DLD1 (cell line): ENCODE data around the gene ZSWIM9.

Experiments used
- in situ Hi-C: cut with HindIII; loops from 2 replicates; pipeline ENCODE4 v1.10.0; 2017; ENCODE audit warnings: low sequenced_read_pairs

ZSWIM9 gene

DNA sequence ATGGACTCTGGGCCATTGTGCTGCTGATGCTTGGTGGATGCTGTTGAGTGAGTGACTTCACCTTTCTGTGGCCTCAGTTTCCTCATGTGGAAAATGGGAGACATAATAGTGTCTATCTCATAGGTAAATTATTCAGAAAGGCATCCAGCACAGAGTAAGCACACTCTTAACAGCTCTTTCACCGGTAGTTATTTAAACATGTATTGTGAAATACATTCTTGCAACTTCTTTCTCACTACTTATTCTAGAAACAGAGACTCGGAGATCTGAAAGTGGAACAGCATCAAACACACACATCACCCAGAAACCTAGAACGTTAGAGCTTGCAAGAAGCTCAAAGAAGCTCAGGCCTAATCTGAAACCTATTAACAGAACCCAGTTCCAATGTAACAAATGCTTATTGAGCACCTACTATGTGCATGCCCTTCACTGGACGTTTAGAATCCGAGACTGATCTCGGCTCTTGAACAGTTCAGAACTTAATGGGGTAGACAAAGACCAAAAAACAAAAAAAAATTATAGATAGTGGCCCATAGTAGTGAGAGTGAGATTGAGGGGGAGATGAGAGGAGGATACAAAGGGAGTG, 4.1 kb downstream of the ZSWIM9 start:
- in situ Hi-C loops: no loop called here

DNA sequence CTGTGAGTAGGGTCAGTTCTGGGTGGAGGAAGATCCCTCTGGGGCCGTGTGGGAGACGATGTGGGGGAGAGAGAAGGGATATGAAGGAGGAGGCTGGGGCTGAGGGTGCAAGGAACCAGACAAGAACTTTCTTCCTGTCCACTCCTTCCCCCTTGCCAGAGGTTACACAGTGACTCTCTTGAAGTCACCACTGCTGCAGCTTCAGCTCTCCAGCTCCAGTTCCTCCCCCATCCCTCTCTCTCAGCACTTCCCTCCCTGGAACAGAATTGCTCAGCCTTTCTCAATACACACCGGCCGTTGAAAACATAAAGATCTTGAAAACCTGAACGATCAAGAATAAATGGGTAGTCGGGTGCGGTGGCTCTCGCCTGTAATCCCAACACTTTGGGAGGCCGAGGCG, 5.1 kb downstream of the ZSWIM9 start:
- in situ Hi-C loops: no loop called here

DNA sequence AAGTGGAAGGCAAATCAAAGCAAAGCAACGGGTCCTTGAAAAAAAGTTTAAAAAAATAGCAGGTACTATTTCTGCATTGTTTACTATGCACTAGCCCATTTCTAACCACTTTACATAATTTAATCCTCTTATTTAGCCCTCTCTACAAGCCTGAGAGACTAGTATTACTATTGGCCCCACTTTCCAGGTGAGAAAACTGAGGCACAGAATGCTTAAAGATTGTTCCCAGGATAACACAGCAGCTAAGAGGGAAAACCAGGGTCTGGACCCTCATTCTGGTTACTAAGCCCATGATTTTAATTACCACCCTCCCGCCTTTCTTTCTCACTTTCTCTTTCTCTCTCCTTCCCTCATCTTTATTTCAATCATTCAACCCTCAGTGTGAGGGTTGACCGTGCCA, 5.7 kb downstream of the ZSWIM9 start:
- in situ Hi-C loops: no loop called here

DNA sequence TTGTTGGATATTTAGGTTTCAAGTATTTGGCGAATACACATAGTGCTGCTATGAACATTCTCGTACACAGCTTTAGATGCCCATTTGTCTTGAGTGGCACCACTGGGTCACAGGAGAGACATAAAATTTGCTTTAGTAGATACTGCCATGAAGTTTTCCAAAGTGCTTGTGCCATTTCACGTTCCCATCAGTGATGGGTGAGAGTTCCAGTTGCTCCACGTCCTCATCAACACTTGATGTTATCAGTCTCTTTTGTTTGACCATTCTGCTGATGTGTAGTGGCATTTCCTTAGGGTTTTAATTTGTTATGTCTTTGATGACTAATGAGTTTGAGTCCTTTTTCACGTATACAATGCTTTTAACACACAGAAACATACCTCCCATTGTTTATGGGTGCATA, 11.0 kb downstream of the ZSWIM9 start:
- in situ Hi-C loops: no loop called here

DNA sequence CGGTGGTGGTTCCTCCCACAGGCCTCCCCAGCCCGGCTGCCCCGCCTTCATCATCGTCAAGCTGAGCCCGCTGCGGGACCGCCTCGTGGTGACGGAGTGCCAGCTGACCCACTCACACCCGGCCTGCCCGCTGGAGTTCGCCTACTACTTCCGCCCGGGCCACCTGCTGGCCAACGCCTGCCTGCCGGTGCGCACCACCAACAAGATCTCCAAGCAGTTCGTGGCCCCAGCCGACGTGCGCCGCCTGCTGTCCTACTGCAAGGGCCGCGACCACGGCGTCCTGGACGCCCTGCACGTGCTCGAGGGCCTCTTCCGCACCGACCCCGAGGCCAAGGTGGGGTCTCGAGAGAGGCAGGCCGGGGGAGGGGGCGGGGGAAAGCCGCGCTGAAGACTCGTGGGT, 12.0 kb downstream of the ZSWIM9 start:
- in situ Hi-C loops: no loop called here

DNA sequence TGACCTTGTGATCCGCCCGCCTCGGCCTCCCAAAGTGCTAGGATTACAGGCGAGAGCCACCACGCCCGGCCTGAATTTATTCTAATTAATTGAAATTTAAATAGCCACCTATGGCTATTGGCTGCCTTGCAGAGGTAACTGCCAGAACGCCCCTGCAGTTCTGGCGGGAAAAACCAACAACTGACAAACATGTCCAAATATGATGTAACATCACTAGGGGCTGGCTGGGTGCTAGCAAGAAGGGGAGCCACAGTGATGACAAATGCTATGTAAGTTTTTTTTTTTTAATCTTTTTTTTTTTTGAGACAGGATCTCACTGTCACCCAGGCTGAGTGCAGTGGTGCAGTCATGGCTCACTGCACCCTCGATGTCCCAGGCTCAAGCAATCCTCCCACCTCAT, 12.9 kb downstream of the ZSWIM9 start:
- in situ Hi-C loops: no loop called here

DNA sequence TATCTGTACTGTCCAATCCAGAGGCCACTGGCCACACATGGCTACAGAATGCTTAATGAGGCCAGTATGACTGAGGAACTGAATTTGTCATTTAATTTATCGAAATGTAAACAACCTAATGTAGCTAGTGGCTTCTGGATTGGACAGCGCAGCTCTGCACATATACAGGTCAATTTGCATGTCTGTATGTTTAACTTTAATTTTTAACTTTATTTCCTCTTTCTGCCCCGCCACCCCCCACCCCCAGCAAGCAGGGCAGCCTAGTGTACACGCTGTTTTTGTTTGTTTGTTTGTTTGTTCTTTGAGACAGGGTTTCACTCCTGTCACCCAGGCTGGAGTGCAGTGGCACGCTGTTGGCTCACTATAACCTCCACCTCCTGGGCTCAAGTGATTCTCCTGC, 15.5 kb downstream of the ZSWIM9 start:
- in situ Hi-C loops: no loop called here

DNA sequence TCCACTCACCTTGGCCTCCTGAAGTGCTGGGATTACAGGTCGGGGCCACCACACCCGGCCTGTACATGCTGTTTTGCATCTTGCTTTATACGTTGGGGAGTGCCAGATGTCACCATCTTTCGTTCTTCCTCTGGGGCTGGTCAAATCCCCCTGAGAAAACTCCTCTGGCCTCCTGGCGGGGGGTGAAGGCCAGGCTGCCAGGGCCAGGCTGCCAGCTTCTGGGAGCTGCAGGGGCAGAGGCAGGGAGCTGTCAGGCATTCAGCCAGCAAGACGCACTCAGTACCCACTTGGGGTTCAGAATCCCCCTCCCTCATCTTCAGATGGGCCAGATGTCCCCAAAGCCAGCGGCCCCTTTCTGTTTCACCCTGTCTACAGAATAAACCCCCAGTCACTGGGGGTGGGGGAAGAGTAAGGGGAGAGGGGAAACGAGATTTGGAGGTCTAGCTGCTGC, 16.1 kb downstream of the ZSWIM9 start:
- in situ Hi-C loops: no loop called here

DNA sequence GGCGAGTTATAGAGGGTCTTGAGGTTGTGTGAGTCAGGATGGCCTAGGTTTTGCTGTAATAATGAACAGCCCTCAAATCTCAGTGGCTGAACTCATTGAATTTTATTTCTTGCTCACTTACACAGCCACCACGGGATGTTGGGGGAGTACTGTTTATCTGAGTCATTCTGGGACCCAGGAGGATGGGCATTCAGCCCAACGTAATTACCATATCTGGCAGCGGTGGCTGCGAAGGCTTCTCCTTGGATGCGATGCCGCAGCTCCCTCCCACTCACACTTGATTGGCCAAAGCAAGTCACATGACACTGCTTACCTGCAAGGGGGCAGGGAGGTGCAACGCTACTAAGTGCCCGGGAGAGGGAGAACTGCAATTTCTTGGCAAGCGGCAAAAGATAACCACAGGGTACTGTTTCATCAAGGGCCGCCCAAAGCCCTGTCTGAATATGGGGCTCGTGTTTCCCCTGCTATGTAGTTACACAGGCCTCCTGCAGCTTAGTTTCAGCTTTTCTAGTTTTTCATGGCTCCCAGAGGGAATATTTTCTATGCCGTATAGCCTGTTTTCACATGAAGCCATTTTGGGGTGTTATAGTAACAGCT, 19.9 kb downstream of the ZSWIM9 start:
- in situ Hi-C loops: no loop called here

DNA sequence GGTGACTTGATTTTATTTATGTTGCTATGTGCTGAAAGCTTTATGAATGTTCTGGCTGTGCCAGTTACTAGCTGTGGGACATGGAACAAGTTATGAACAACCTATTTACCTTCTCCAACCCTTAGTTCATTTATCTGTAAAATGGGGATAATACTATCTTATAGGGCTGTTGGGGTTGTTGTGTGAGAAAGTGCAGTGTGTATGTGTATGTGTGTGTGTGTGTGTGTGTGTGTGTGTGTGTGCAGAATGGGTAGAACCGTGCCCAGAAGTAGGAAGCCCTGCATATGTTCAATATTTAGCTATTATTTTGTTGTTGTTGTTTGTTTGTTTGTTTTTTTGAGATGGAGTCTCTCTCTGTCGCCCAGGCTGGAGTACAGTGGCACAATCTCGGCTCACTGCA, 20.4 kb downstream of the ZSWIM9 start:
- in situ Hi-C loops: no loop called here

DNA sequence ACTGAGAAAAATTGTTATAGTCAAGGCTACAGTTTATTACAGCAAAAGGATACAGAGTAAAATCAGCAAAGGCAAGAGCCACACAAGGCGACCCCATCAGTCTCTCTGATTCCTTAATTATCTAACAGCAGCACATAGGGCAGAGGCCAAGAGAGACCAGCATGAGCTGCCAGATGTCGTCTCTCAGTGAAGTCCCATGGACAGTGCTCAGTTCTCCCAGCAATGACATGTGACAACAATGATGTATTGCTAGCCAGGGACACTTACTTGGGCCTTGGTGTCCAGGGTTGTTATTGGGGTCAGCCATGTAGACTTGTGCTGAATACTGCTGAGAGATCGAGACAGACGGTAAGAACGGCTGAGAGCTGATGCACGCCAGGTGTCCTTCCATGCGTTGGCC, 22.3 kb downstream of the ZSWIM9 start:
- in situ Hi-C loops: no loop called here

DNA sequence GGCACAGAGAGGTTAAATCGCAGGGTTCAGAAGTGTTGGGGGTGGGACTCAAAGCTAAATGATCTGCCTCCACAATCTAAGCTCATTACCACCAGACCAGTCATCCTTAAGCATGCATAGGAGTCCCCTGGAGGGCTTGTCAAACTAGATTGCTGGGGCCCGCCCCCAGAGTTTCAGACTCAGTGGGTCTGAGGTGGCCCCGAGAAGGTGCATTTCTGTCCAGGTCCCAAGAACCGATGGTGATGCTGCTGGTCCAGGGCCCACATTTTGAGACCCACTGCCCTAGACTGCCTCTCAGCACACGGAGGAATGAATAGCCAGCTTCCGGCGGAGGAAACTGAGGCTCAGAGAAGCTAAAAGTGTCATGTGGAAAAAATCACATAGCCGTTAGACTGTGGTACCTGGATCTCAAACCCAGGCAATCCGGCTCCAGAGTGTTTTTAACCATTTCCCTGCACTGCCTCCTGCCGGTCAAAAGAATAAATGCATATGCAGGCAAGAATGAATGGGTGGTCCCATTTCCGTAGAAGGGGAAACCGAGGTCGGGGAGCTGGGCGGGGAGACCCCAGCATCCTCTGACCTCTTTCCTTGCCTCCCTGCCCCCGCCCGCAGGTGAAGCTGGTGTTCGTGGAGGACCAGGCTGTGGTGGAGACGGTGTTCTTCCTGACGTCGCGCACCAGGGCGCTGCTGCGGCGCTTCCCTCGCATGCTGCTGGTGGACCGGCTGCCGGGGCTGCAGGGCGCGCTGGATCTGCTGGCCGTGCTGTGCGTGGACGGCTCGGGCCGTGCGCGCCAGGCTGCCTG, 23.8 kb downstream of the ZSWIM9 start:
- in situ Hi-C loops: no loop called here

DNA sequence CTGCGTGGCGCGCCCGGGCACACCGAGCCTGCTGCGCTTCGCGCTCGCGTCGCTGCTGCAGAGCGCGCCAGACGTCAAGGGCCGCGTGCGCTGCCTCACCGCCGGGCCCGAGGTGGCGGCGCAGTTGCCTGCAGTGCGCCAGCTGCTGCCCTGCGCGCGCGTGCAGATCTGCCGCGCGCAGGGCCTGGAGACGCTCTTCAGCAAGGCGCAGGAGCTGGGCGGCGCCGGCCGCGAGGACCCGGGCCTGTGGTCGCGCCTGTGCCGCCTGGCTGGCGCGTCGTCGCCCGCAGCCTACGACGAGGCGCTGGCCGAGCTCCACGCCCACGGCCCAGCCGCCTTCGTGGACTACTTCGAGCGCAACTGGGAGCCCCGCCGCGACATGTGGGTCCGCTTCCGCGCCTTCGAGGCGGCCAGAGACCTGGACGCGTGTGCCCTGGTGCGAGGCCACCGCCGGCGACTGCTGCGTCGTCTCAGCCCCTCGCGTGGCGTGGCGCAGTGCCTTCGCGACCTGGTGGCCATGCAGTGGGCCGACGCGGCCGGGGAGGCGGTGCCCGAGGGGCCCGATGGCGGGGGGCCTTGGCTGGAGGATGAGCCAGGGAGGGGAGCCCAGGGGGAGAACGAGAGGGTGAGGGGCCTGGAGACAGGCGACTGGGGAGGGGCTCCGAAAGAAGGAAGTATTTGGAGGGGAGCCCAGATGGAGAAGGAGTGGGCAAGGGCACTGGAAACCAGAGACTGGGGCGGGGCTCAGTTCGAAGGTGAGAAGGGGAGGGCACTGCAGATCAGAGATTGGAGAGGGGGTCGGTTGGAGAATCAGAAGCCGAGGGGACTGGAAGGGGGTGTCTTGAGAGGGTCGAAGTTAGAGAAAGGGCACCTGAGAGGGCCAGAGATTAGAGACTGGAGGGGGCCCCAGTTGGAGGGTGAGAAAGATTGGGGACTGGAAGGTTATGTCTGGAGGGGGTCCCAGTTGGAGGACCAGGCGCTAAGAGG, 24.7 kb downstream of the ZSWIM9 start:
- in situ Hi-C loops: no loop called here

DNA sequence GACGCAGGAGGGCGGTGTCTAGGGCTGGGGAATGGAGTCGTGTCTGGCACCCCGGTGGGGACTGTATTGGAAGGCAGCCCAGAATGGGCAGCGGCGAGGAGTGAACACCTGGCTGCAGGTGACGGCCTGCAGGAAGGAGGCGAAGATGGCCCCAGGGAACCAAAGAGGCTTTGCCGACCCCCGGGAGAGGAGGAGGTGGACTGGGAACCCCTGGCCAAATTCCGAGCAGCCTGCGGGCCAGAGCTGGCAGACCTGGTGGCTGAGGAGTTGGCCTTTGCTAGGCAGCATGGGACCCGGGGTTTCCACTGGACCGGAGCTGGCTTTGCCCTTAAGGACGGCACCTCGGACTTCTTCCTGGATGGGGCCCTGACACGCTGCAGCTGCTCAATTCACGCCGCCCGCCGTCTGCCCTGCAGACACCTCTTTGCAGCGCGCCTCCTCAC, 25.9 kb downstream of the ZSWIM9 start:
- in situ Hi-C loops: no loop called here

DNA sequence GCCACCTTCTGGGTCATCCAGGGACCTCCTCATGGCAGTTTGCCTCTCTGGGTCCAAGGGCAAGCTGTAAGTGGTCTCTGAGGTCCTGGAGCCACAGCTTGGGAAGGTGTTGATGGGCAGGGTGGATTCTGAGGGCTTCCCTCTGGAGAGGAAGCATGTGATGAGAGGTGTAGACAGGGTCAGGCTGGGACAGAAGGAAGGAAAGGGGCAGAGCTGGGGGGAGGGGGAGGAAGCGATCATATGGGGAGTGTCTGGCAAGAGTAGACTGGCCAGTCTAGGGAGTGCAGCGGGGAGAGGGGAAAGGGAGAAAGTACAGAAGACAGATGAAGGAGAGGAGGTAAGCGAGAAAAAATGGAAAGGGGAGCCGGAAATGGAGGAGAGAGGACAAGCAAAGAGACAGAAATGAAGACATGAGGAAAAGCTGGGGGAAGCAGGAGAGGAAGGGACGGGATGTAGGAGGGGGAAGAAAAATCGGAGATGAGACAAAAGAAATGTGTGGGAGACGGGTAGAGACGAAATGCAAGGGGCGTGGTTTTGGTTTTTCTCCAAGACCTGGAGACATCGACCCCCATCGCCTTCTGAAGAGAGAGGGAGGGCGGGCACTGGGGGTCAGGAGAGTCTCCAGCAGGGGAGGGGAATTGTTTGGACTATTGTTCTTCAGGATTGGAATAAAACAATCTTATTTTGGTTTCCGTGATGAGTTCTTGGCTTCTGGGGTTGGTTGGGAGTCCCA, 26.6 kb downstream of the ZSWIM9 start:
- in situ Hi-C loops: no loop called here

DNA sequence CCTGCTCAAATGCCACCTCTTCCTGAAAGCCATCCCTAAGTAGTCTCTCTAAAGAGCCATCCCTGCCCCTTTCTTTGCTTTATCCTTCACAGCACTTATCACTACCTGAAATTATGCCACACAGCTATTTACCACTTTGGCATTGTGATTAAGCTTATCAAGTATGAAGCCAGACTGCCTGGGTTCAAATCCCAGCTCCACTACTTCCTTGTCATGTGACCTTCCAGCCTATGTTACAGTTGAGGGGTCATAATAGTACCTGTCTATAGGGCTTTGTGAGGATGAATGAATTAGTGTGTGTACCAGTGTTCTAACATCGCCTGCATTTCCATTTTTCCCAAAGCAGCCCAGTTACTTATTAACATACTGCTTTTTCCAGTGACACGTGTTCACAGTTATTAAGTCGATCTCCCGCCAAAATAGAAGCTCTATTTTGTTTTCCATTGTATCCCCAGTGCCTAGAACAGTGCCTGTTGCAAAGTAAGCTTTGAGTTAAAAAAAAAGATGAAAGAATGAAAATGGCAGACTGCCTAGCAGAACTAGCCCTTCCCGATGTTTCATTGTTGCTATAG, 32.8 kb downstream of the ZSWIM9 start:
- in situ Hi-C loops: no loop called here

DNA sequence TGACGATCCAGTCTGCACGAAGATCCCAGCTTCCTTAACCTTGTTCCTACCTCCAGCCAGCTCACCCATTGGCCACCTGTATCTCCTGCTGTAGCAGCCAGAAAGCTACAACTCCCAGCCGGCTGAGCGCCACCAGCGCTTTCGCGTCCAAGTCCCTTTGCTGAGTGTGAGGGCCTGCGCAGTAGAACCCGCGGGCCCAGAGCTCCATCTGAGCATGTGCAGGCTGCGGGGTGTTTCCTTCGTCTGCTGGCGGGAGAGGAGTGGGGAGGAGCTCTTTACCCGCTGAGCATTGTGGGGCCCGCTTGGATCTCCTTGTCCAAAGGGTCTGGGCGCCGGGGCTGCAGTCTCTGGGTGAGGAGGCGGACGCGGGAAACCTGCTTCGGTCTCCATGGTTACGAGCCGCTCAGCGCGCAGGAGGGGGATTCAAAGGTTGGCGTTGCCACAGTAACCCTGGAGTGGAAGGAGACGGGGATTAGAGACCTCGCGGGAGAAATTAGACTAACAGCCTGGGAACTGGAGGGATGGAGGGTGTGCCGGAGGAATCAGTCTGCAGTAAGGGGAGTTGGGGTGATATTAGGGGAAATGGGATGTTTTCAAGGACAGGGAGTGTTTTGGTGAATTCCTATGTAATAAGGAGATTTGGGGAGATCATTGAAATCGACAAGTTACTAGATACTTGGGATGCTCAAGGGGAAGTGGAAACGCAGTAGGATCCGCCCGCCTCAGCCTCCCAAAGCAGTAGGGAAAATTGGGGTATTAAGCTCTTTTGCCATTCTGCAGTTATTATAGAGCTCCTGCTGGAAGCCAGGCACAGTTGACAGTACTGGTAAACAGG, 33.5 kb downstream of the ZSWIM9 start:
- in situ Hi-C loops: no loop called here

DNA sequence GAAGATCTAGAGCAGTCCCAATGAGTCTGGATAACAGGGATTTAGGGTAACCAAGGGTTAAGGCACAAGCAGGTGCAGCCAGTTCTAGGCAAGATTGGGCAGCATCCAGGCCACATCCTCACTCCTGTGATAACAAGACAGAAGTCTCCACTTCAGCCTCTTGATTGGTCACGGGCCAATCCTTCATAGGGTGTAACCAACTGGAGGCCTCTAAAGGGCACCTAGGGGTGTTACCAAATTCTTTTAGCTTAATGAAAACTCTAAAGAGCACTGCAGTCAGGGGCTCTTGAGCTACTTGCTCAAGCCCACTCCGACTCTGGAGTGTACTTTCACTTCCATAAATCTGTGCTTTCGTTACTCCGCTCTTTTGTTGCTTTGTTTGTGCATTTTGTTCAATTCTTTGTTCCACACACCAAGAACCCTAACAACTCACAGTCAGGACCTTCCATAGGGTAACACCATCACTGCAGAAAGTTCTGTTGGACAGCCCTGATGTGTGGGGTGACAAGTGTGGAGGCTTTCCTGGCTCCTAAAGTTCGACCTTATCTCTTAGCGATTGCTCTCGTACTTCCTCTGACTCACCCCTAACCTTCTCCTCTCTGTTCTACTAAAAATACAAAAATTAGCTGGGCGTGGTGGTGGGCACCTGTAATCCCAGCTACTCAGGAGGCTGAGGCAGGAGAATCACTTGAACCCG, 36.1 kb downstream of the ZSWIM9 start:
- in situ Hi-C loops: no loop called here
